Activated CD4-positive, alpha-beta memory T cell treated with anti-CD3 and anti-CD28 coated beads, Interleukin-2, amount 10 ng/mL, durations not matched to agents 7 days and 5 days (primary cell): ENCODE measurements around the gene FYB2. TPM values are rescaled to one million over a fixed set of nuclear protein-coding genes. Genes with fewer than 3 reads are reported as not detected.

Experiments
- CTCF ChIA-PET: fragments of 350-600 bp; sonication (Branson Sonifier 250); formaldehyde crosslinking; loops from one replicate; lab custom pipeline; 2021; ENCODE audit warnings: antibody characterized with exemption, inconsistent platforms; lab: Charles Lee
- POLR2A ChIA-PET: fragments of 350-600 bp; sonication (Branson Sonifier 250); formaldehyde crosslinking; loops from one replicate; lab custom pipeline; 2021; ENCODE audit warnings: antibody characterized with exemption; lab: Charles Lee
- DNase-seq: peaks from one replicate; pipeline ENCODE4 v3.0.0-alpha.2; 2020
- H3K27ac Mint-ChIP-seq: one replicate; pipeline ENCODE4 v1.8.0; 2021; ENCODE audit warnings: mild to moderate bottlenecking, mixed read lengths
- H3K27me3 Mint-ChIP-seq: one replicate; pipeline ENCODE4 v1.8.0; 2021; ENCODE audit warnings: mixed read lengths
- H3K36me3 Mint-ChIP-seq: one replicate; pipeline ENCODE4 v1.8.0; 2021; ENCODE audit warnings: low read depth, mixed read lengths
- H3K4me1 Mint-ChIP-seq: one replicate; pipeline ENCODE4 v1.8.0; 2021; ENCODE audit warnings: mixed read lengths
- H3K4me3 Mint-ChIP-seq: one replicate; pipeline ENCODE4 v1.8.0; 2021; ENCODE audit warnings: mild to moderate bottlenecking, mixed read lengths
- H3K9me3 Mint-ChIP-seq: one replicate; pipeline ENCODE4 v1.8.0; 2021; ENCODE audit warnings: mixed read lengths
- total RNA-seq, 2 experiments: library from RNA; stranded (reverse); gene quantifications; one replicate each; pipeline ENCODE4 v1.2.3, GENCODE V29; 2021

Gene FYB2
- not detected for total RNA-seq

GRCh38 chr1:56819387-56819899 is at the start of gene FYB2:
Gene FYB2 (minus strand): TSS chr1:56819404. CDS start chr1:56819290, 114 bp downstream.
- Mint-ChIP-seq H3K27me3 (peaks cover 3% of the 10 kb centered on the region), H3K36me3 (no peaks in the 10 kb centered on the region), H3K4me1 (no peaks in the 10 kb centered on the region), H3K27ac (no peak within 1 kb of the TSS), H3K4me3 (no peak within 1 kb of the TSS), H3K9me3 (no peaks in the 10 kb centered on the region)
- POLR2A ChIA-PET: no interaction called here
- CTCF ChIA-PET: interaction anchor here (1.4 to 2.3 kb wide), 2 partner anchors 12 to 23 kb away, joined by 3 to 9 read pairs; no protein-coding TSS in a partner anchor
- DNase-seq: no peak

GRCh38 chr1:56868761-56869160 is 49.6 kb upstream of the FYB2 start:
- POLR2A ChIA-PET: no interaction called here

GRCh38 chr1:56867491-56867890 is 48.3 kb upstream of the FYB2 start:
- Mint-ChIP-seq H3K4me3 (no peak overlapping the region), H3K27me3 (peaks cover 5% of the 10 kb centered on the region), H3K36me3 (no peaks in the 10 kb centered on the region), H3K27ac (no peak overlapping the region), H3K4me1 (no peaks in the 10 kb centered on the region), H3K9me3 (no peaks in the 10 kb centered on the region)
- ChIA-PET CTCF (no interaction called here), POLR2A (no interaction called here)
- DNase-seq: no peak

More at GRCh38 chr1:56868761-56869160, 49.6 kb upstream of the FYB2 start:
- no peak for DNase-seq
- Mint-ChIP-seq H3K27ac (no peak overlapping the region), H3K36me3 (no peaks in the 10 kb centered on the region), H3K27me3 (peaks cover 5% of the 10 kb centered on the region), H3K9me3 (no peaks in the 10 kb centered on the region), H3K4me1 (no peaks in the 10 kb centered on the region), H3K4me3 (no peak overlapping the region)
- CTCF ChIA-PET: no interaction called here

GRCh38 chr1:56866656-56867055 is 47.5 kb upstream of the FYB2 start:
- no peak overlapping the region for H3K4me3 Mint-ChIP-seq
- ChIA-PET POLR2A (no interaction called here), CTCF (no interaction called here)
- H3K36me3 Mint-ChIP-seq: no peaks in the 10 kb centered on the region
- H3K4me1 Mint-ChIP-seq: no peaks in the 10 kb centered on the region
- no peaks in the 10 kb centered on the region for H3K9me3 Mint-ChIP-seq
- H3K27ac Mint-ChIP-seq: no peak overlapping the region
- DNase-seq: no peak
- H3K27me3 Mint-ChIP-seq: peaks cover 5% of the 10 kb centered on the region

- H3K36me3 Mint-ChIP-seq: no peaks in the 10 kb centered on the region
- CTCF ChIA-PET: no interaction called here
- H3K27ac Mint-ChIP-seq: no peak overlapping the region
Observed at GRCh38 chr1:56864430-56864829, 45.2 kb upstream of the FYB2 start.

GRCh38 chr1:56863265-56863992 is 44.2 kb upstream of the FYB2 start:
- no peak for DNase-seq
- no peak overlapping the region for H3K27ac Mint-ChIP-seq
- ChIA-PET CTCF (no interaction called here), POLR2A (no interaction called here)
- H3K9me3 Mint-ChIP-seq: no peaks in the 10 kb centered on the region
- H3K4me1 Mint-ChIP-seq: no peaks in the 10 kb centered on the region
- no peak overlapping the region for H3K4me3 Mint-ChIP-seq
- H3K36me3 Mint-ChIP-seq: no peaks in the 10 kb centered on the region
- H3K27me3 Mint-ChIP-seq: peaks cover 5% of the 10 kb centered on the region

More at GRCh38 chr1:56864430-56864829, 45.2 kb upstream of the FYB2 start:
- H3K4me3 Mint-ChIP-seq: no peak overlapping the region
- no peaks in the 10 kb centered on the region for H3K9me3 Mint-ChIP-seq
- POLR2A ChIA-PET: no interaction called here
- H3K4me1 Mint-ChIP-seq: no peaks in the 10 kb centered on the region
- peaks cover 5% of the 10 kb centered on the region for H3K27me3 Mint-ChIP-seq
- no peak for DNase-seq

GRCh38 chr1:56859287-56859686 is 40.1 kb upstream of the FYB2 start:
- no peak overlapping the region for H3K4me3 Mint-ChIP-seq
- H3K36me3 Mint-ChIP-seq: no peaks in the 10 kb centered on the region
- no peaks in the 10 kb centered on the region for H3K4me1 Mint-ChIP-seq
- no peak for DNase-seq
- no peak overlapping the region for H3K27ac Mint-ChIP-seq
- ChIA-PET CTCF (no interaction called here), POLR2A (no interaction called here)
- H3K27me3 Mint-ChIP-seq: peaks cover 3% of the 10 kb centered on the region
- H3K9me3 Mint-ChIP-seq: no peaks in the 10 kb centered on the region

- Mint-ChIP-seq H3K4me1 (no peaks in the 10 kb centered on the region), H3K4me3 (no peak overlapping the region), H3K36me3 (no peaks in the 10 kb centered on the region), H3K27ac (no peak overlapping the region), H3K27me3 (peaks cover 4% of the 10 kb centered on the region), H3K9me3 (no peaks in the 10 kb centered on the region)
- CTCF ChIA-PET: no interaction called here
- POLR2A ChIA-PET: no interaction called here
- DNase-seq: no peak
Observed at GRCh38 chr1:56856186-56856585, 37.0 kb upstream of the FYB2 start.

GRCh38 chr1:56855190-56855589 is 36.0 kb upstream of the FYB2 start:
- peaks cover 4% of the 10 kb centered on the region for H3K27me3 Mint-ChIP-seq
- no peak for DNase-seq
- ChIA-PET CTCF (interaction anchor here (1.0 kb wide), 1 partner anchor 23 kb away, joined by 3 read pairs; no protein-coding TSS in a partner anchor), POLR2A (no interaction called here)
- no peaks in the 10 kb centered on the region for H3K9me3 Mint-ChIP-seq
- no peak overlapping the region for H3K4me3 Mint-ChIP-seq
- H3K36me3 Mint-ChIP-seq: no peaks in the 10 kb centered on the region
- no peaks in the 10 kb centered on the region for H3K4me1 Mint-ChIP-seq
- H3K27ac Mint-ChIP-seq: no peak overlapping the region

GRCh38 chr1:56854521-56855099 is 35.4 kb upstream of the FYB2 start, which contains the start of gene C8A:
Gene C8A (plus strand): TSS chr1:56854797. CDS start chr1:56854902, 105 bp downstream.
- CTCF ChIA-PET: interaction anchor here (1.0 kb wide), 1 partner anchor 23 kb away, joined by 3 read pairs; no protein-coding TSS in a partner anchor

GRCh38 chr1:56852476-56852875 is 33.3 kb upstream of the FYB2 start:
- ChIA-PET POLR2A (no interaction called here), CTCF (no interaction called here)
- H3K9me3 Mint-ChIP-seq: no peaks in the 10 kb centered on the region
- H3K27ac Mint-ChIP-seq: no peak overlapping the region
- H3K4me3 Mint-ChIP-seq: no peak overlapping the region
- DNase-seq: no peak
- no peaks in the 10 kb centered on the region for H3K36me3 Mint-ChIP-seq
- no peaks in the 10 kb centered on the region for H3K4me1 Mint-ChIP-seq
- peaks cover 4% of the 10 kb centered on the region for H3K27me3 Mint-ChIP-seq

More at GRCh38 chr1:56854521-56855099, 35.4 kb upstream of the FYB2 start, which contains the start of gene C8A:
- Mint-ChIP-seq H3K27ac (no peak within 1 kb of the TSS), H3K27me3 (peaks cover 4% of the 10 kb centered on the region), H3K4me1 (no peaks in the 10 kb centered on the region), H3K9me3 (no peaks in the 10 kb centered on the region), H3K36me3 (no peaks in the 10 kb centered on the region), H3K4me3 (no peak within 1 kb of the TSS)
- POLR2A ChIA-PET: no interaction called here
- DNase-seq: no peak

- ChIA-PET POLR2A (no interaction called here), CTCF (no interaction called here)
- H3K4me3 Mint-ChIP-seq: no peak overlapping the region
- H3K27me3 Mint-ChIP-seq: peaks cover 4% of the 10 kb centered on the region
- H3K9me3 Mint-ChIP-seq: no peaks in the 10 kb centered on the region
- H3K27ac Mint-ChIP-seq: no peak overlapping the region
- DNase-seq: no peak
- H3K36me3 Mint-ChIP-seq: no peaks in the 10 kb centered on the region
- H3K4me1 Mint-ChIP-seq: no peaks in the 10 kb centered on the region
Observed at GRCh38 chr1:56850922-56851321, 31.7 kb upstream of the FYB2 start.

- Mint-ChIP-seq H3K4me3 (no peak overlapping the region), H3K27me3 (peaks cover 4% of the 10 kb centered on the region), H3K9me3 (no peaks in the 10 kb centered on the region), H3K27ac (no peak overlapping the region), H3K36me3 (no peaks in the 10 kb centered on the region), H3K4me1 (no peaks in the 10 kb centered on the region)
- no peak for DNase-seq
- ChIA-PET CTCF (no interaction called here), POLR2A (no interaction called here)
Observed at GRCh38 chr1:56850411-56850810, 31.2 kb upstream of the FYB2 start.
